DOHH2 (cell line): ENCODE results near the gene NAB2.

Source experiments
- CTCF ChIP-seq: fragments of 200-600 bp; sonication (generic); IDR thresholded peaks from one replicate; pipeline ENCODE4 v1.5.1; 2014; ENCODE audit warnings: antibody characterized with exemption, mild to moderate bottlenecking, low read depth, low read length; ENCODE audit not compliant: poor library complexity, severe bottlenecking
- EZH2phosphoT487 ChIP-seq: fragments of 200-600 bp; sonication (generic); IDR thresholded peaks from 2 replicates; pipeline ENCODE4 v1.6.1; 2017; ENCODE audit warnings: borderline replicate concordance, mild to moderate bottlenecking, antibody characterized with exemption, low read length, moderate library complexity, mixed read lengths

GRCh38 chr12:57069523-57069922 lies 19.4 kb upstream of the NAB2 start:
- TF ChIP-seq CTCF: peak; percentile 87
- no peak for TF ChIP-seq EZH2phosphoT487
